Calu3 (cell line): ENCODE results near the gene CLTCL1. TPM values are rescaled to one million over a fixed set of nuclear protein-coding genes. Genes with fewer than 3 reads are reported as not detected.

Source experiments
- BruUV-seq: library from RNA; stranded (reverse); fragments of 400-500 nt; replicated peaks from 2 replicates; lab custom pipeline; 2021; lab: Mats Ljungman, UMichigan
- CTCF ChIA-PET: fragments of 300-600 bp; sonication (Branson Sonifier 250); formaldehyde crosslinking; loops from one replicate; lab custom pipeline; 2022; ENCODE audit warnings: antibody characterized with exemption; lab: Charles Lee
- DNase-seq: peaks from one replicate; pipeline ENCODE4 v3.0.0; 2022
- H3K27ac Mint-ChIP-seq: one replicate; pipeline ENCODE4 v1.8.0; 2022; ENCODE audit warnings: mixed read lengths; ENCODE audit not compliant: unreplicated experiment
- H3K27me3 Mint-ChIP-seq: one replicate; pipeline ENCODE4 v1.8.0; 2022; ENCODE audit warnings: mixed read lengths; ENCODE audit not compliant: unreplicated experiment
- H3K36me3 Mint-ChIP-seq: one replicate; pipeline ENCODE4 v1.8.0; 2022; ENCODE audit warnings: mild to moderate bottlenecking, moderate library complexity, mixed read lengths; ENCODE audit not compliant: insufficient read depth, unreplicated experiment
- H3K4me1 Mint-ChIP-seq: one replicate; pipeline ENCODE4 v1.8.0; 2022; ENCODE audit warnings: mild to moderate bottlenecking, low read depth, mixed read lengths; ENCODE audit not compliant: unreplicated experiment
- H3K4me3 Mint-ChIP-seq: one replicate; pipeline ENCODE4 v1.8.0; 2022; ENCODE audit warnings: mild to moderate bottlenecking, low read depth, moderate library complexity, mixed read lengths; ENCODE audit not compliant: unreplicated experiment
- H3K9me3 Mint-ChIP-seq: one replicate; pipeline ENCODE4 v1.8.0; 2022; ENCODE audit warnings: low read depth, mixed read lengths; ENCODE audit not compliant: unreplicated experiment
- CTCF ChIP-seq: fragments of 200-600 bp; IDR thresholded peaks from one replicate; pipeline ENCODE4 v1.8.0; 2022; ENCODE audit warnings: antibody characterized with exemption; ENCODE audit not compliant: unreplicated experiment
- intact Hi-C: fragments of 100-400 bp; cut with micrococcal nuclease; formaldehyde crosslinking; loops from one replicate; pipeline ENCODE4 v1.10.0; 2022; ENCODE audit not compliant: unreplicated experiment
- total RNA-seq: library from RNA; stranded (reverse); gene quantifications from 2 replicates; pipeline ENCODE4 v1.2.3, GENCODE V29; 2022

CLTCL1 gene
- total RNA-seq, 1 experiment from 2014 or later, result 2.9 TPM

GRCh38 chr22:19194766-19195536, 96.6 kb downstream of the CLTCL1 start:
- BruUV-seq, result no TSS peak
- H3K4me3 Mint-ChIP-seq, result no peak overlapping the region
- no peaks in the 10 kb centered on the region for H3K9me3 Mint-ChIP-seq
- CTCF ChIA-PET, result no interaction called here
- DNase-seq, result no peak
- H3K4me1 Mint-ChIP-seq, result no peaks in the 10 kb centered on the region
- no peak for TF ChIP-seq CTCF
- intact Hi-C loops, result no loop called here
- no peak overlapping the region for H3K27ac Mint-ChIP-seq
- H3K27me3 Mint-ChIP-seq, result peaks cover 26% of the 10 kb centered on the region
- H3K36me3 Mint-ChIP-seq, result peaks cover 8% of the 10 kb centered on the region

GRCh38 chr22:19193879-19194278, 97.6 kb downstream of the CLTCL1 start:
- no peak for DNase-seq
- H3K27ac Mint-ChIP-seq, result no peak overlapping the region
- peaks cover 8% of the 10 kb centered on the region for H3K36me3 Mint-ChIP-seq
- no peaks in the 10 kb centered on the region for H3K9me3 Mint-ChIP-seq
- H3K27me3 Mint-ChIP-seq, result peaks cover 22% of the 10 kb centered on the region
- TF ChIP-seq CTCF, result no peak
- H3K4me3 Mint-ChIP-seq, result no peak overlapping the region
- BruUV-seq, result no TSS peak
- CTCF ChIA-PET, result interaction anchor here (0.6 kb wide), 1 partner anchor 116 kb away, joined by 5 read pairs; no protein-coding TSS in a partner anchor
- intact Hi-C loops, result no loop called here
- H3K4me1 Mint-ChIP-seq, result no peaks in the 10 kb centered on the region

GRCh38 chr22:19187716-19188563, 103.6 kb downstream of the CLTCL1 start:
- no peak for TF ChIP-seq CTCF
- intact Hi-C loops, result no loop called here
- Mint-ChIP-seq H3K9me3 (no peaks in the 10 kb centered on the region), H3K36me3 (peaks cover 5% of the 10 kb centered on the region), H3K27me3 (peaks cover 13% of the 10 kb centered on the region), H3K4me3 (no peak overlapping the region), H3K27ac (no peak overlapping the region), H3K4me1 (peaks cover 8% of the 10 kb centered on the region)
- no TSS peak for BruUV-seq
- CTCF ChIA-PET, result interaction anchor here (1.2 kb wide), 1 partner anchor 9 kb away, joined by 3 read pairs; no protein-coding TSS in a partner anchor
- no peak for DNase-seq

- H3K4me1 Mint-ChIP-seq, result peaks cover 8% of the 10 kb centered on the region
- no TSS peak for BruUV-seq
- peaks cover 13% of the 10 kb centered on the region for H3K27me3 Mint-ChIP-seq
- intact Hi-C loops, result no loop called here
- no peak overlapping the region for H3K27ac Mint-ChIP-seq
- no peak overlapping the region for H3K4me3 Mint-ChIP-seq
- CTCF ChIA-PET, result no interaction called here
- no peak for TF ChIP-seq CTCF
- no peak for DNase-seq
- no peaks in the 10 kb centered on the region for H3K9me3 Mint-ChIP-seq
- peaks cover 2% of the 10 kb centered on the region for H3K36me3 Mint-ChIP-seq
These were observed 107.1 kb downstream of the CLTCL1 start for GRCh38 chr22:19184276-19184997.
